Measurements from ENCODE around the gene FCN1. TPM values are rescaled to one million over a fixed set of nuclear protein-coding genes. Genes with fewer than 3 reads are reported as not detected.

FCN1 gene
- polyA plus RNA-seq, 1 donor (not counting 4 experiments of a cell fraction or from before 2014, with no cell fraction given): not detected

GRCh38 chr9:134870301-134870694 is 47.4 kb downstream of the FCN1 start:
- dilution Hi-C loops (cut with MboI; ENCODE audit: extremely low pct_ligation_motif_present, low sequenced_read_pairs): no loop called here
- Histone ChIP-seq H3K27ac (ENCODE audit: control insufficient read depth, insufficient read depth, low read length) (no peak overlapping the region), H3K27me3 (ENCODE audit: control insufficient read depth, extremely low read depth, insufficient read depth, low read length) (no peaks in the 10 kb centered on the region), H3K9me1 (ENCODE audit: control insufficient read depth, extremely low read depth, insufficient read depth, low read length) (no peaks in the 10 kb centered on the region), H2AFZ (ENCODE audit: control insufficient read depth, low read length) (no peak overlapping the region), H3K4me1 (ENCODE audit: control insufficient read depth, extremely low read depth, insufficient read depth, low read length) (no peaks in the 10 kb centered on the region), H4K20me1 (ENCODE audit: control insufficient read depth, extremely low read depth, insufficient read depth, low read length) (no peaks in the 10 kb centered on the region), H3K4me2 (ENCODE audit: control insufficient read depth, extremely low read depth, insufficient read depth, low read depth, low read length) (no peak overlapping the region), H3K79me2 (ENCODE audit: control insufficient read depth, insufficient read depth, low read length) (no peaks in the 10 kb centered on the region), H3K36me3 (ENCODE audit: control insufficient read depth in 2 of 2, extremely low read depth in 1 of 2, insufficient read depth in 2 of 2, low read length in 2 of 2) (no peaks in the 10 kb centered on the region), H3K9ac (ENCODE audit: control insufficient read depth, extremely low read depth, insufficient read depth, low read length) (no peak overlapping the region), H3K4me3 (ENCODE audit: control insufficient read depth in 2 of 3, extremely low read depth in 1 of 3, insufficient read depth in 2 of 3, low read depth in 1 of 3, low read length in 3 of 3) (no peak overlapping the region), H3K9me3 (ENCODE audit: control insufficient read depth, low read depth, low read length) (no peaks in the 10 kb centered on the region)
- TF ChIP-seq EZH2 (IDR thresholded peaks at IDR 0.05; ENCODE audit: low read length) (no peak), CTCF (optimal IDR thresholded peaks at IDR 0.05 in 1 of 3, IDR thresholded peaks at IDR 0.05 in 1 of 3, conservative IDR thresholded peaks at IDR 0.05 in 1 of 3; ENCODE audit: extremely low read depth in 1 of 3, insufficient read depth in 2 of 3, low read length in 3 of 3) (no peak)
- no peak for DNase-seq (ENCODE audit: low read depth, low spot score)
- FAIRE-seq: no peak

- no peaks in the 10 kb centered on the region for H3K36me3 ChIP-seq (ENCODE audit: control insufficient read depth in 2 of 2, extremely low read depth in 1 of 2, insufficient read depth in 2 of 2, low read length in 2 of 2)
- H4K20me1 ChIP-seq (ENCODE audit: control insufficient read depth, extremely low read depth, insufficient read depth, low read length): no peaks in the 10 kb centered on the region
- H3K4me3 ChIP-seq (ENCODE audit: control insufficient read depth in 2 of 3, extremely low read depth in 1 of 3, insufficient read depth in 2 of 3, low read depth in 1 of 3, low read length in 3 of 3): no peak overlapping the region
- no peak overlapping the region for H3K9ac ChIP-seq (ENCODE audit: control insufficient read depth, extremely low read depth, insufficient read depth, low read length)
- no peak for DNase-seq (ENCODE audit: low read depth, low spot score)
- no peaks in the 10 kb centered on the region for H3K79me2 ChIP-seq (ENCODE audit: control insufficient read depth, insufficient read depth, low read length)
- FAIRE-seq: no peak
- H3K4me1 ChIP-seq (ENCODE audit: control insufficient read depth, extremely low read depth, insufficient read depth, low read length): no peaks in the 10 kb centered on the region
- no peak for TF ChIP-seq EZH2 (IDR thresholded peaks at IDR 0.05; ENCODE audit: low read length)
- no peak for TF ChIP-seq CTCF (optimal IDR thresholded peaks at IDR 0.05 in 1 of 3, IDR thresholded peaks at IDR 0.05 in 1 of 3, conservative IDR thresholded peaks at IDR 0.05 in 1 of 3; ENCODE audit: extremely low read depth in 1 of 3, insufficient read depth in 2 of 3, low read length in 3 of 3)
- H3K9me3 ChIP-seq (ENCODE audit: control insufficient read depth, low read depth, low read length): no peaks in the 10 kb centered on the region
- dilution Hi-C loops (cut with MboI; ENCODE audit: extremely low pct_ligation_motif_present, low sequenced_read_pairs): no loop called here
- H3K4me2 ChIP-seq (ENCODE audit: control insufficient read depth, extremely low read depth, insufficient read depth, low read depth, low read length): no peak overlapping the region
- H3K27ac ChIP-seq (ENCODE audit: control insufficient read depth, insufficient read depth, low read length): no peak overlapping the region
- H2AFZ ChIP-seq (ENCODE audit: control insufficient read depth, low read length): no peak overlapping the region
- no peaks in the 10 kb centered on the region for H3K27me3 ChIP-seq (ENCODE audit: control insufficient read depth, extremely low read depth, insufficient read depth, low read length)
- H3K9me1 ChIP-seq (ENCODE audit: control insufficient read depth, extremely low read depth, insufficient read depth, low read length): no peaks in the 10 kb centered on the region
Observed at GRCh38 chr9:134869554-134870300, 48.0 kb downstream of the FCN1 start.

Measured in keratinocyte (primary cell).